GM19240 (cell line): ENCODE results near the gene CFAP91.

ENCODE experiments used
- DNase-seq: peaks from one replicate; pipeline ENCODE4 v3.0.0; 2011; ENCODE audit warnings: low spot score; ENCODE audit not compliant: insufficient read length

The CFAP91 gene

DNA sequence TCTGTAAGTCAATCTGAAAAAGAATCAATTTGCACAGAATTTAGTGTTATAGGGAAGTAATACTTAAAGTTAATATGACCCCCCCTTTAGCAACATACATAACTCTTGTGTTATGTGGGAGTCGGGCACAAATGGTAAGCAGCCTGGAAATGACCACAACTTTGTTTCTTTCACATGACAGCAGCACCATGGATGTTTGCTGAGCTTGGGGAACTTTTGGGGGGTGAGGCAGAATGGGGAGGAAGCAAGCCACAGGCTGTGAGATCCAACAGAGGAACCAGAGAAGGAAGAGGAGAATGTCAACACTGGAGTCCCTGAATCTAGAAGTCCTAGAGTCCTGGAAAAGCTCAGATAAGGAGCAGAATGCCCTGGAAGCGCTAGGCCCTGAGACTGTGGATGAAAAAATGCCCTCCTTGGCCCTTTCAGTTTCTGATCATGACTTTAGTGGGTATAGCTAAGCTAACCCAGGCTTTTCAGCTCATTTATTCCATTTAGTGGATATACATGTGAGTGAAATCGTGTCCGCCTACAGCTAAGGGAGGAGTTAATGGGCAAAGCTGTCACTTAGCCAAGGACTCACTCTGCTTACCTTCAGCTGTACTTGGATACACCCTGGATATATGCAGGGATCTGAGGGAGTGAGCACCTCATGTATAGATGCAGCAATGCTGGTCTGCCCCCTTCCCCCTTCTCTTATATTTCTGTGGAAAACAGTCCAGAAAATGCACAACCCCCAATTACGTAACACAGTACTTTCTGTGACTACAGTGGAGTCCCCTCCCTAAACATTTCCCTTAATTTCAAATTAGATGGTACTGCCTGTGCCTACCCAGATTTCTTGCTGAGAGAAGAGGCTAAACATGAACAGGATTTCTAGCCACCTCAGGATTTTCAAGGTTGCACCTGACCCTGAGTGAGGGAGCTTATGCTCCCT lies 39.1 kb downstream of the CFAP91 start:
- no peak for DNase-seq

DNA sequence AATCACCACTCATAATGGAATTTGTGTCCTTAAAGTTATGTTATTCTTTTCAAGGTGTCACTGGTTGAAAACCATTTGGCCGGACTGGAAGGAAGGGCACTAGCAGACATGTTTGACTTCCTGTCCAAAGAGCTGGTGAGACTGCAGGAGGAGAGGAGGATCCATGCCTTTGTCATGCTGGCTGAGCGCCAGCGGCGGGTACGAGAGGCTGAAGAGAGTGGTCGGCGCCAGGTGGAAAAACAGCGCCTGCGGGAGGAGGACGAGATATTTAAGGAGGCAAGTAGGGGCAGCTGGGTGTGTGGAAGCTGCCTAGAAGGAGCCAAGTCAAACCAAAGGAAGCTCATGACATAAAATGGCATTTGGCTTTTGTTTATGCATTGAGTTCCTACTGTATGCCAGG lies 41.1 kb downstream of the CFAP91 start:
- DNase-seq: no peak

DNA sequence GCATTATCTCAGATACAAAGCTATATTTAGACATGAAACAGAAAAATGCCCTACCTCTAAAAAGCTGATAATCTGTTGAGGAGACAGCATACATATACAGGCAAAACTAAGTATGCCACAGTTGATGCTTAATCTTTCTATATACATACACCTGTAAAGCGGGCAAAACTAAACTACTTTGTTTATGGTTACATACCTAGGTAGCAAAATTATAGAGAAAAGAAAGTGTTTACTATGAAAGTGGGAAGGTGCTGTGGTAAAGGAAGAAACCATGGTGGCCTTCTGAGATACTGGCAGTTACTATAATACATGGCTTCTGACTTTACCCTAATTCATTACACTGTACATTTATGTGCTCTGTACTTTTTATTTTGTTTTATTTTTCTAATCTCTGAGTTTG lies 43.1 kb downstream of the CFAP91 start:
- DNase-seq: no peak

DNA sequence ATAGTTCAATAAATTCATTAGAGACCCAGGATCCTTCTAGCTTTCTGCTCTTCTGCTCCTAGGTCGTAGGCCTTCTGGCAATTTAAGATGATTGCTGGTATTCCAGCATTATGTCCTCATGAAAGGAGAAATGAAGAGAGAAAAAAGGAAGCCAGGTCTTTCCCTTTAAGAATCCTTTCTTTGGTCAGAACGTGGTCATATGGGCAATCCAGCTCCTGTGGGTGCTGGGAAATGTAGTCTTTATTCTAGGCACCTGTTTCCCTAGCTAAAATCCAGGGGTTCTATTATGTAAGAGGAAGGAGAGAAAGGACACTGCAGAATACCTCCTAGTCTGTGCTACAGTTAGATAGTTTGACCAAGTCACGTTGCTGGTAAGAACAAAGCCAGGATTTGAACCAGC lies 43.6 kb downstream of the CFAP91 start:
- no peak for DNase-seq

DNA sequence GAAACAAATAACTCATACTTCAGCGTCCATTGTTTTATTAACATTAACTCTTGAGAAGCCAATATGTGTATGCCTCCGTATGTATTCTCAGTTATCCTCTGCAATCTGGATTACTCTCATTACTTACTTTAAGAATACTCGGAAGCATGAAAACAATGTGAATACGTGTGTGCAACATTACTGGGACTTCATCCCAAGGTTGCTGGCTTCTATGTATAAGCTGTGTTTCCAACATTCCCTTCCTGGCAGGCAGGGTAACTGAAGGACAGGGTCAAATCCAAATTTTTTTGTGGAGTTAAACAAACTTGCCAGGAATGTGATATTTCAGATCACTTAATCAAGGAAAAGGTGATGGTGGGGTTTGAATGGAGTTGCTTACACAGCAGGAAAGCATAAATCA lies 44.5 kb downstream of the CFAP91 start:
- DNase-seq: no peak

DNA sequence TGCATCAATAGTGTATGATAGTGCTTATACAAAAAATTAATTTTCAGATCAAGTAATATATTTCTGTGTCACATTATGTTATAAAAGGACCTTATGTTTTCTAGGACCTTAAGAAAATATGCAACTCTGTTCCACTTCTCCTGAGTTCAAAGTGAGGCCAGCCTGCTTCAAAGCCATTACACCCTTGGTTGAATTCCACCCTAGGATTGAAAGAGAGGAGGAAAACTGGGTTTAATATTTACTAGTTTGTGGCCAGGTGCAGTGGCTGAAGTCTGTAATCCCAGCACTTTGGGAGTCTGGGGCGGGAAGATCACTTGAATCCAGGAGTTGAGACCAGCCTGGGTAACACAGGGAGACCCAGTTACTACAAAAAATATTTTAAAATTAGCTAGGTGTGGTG lies 46.2 kb downstream of the CFAP91 start:
- no peak for DNase-seq

DNA sequence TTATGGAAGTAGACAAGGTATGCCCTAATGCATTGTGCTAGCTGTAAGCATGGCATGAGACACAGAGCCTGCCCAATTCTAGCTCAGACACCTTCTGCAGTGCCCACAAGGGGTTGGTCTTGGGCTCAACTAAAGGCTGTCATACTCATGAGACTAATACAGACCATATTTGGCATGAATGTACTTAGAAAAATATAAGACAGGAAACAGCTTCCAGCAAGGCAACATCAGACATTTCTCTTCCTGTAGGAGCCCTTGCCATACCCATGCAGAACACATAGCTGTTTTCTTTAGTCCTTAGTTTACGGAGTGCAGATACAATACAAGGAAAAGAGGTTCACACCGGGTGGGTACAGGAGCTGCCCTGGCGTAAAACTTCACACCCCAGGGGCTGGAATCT lies 48.6 kb downstream of the CFAP91 start:
- no peak for DNase-seq
